Measurements from ENCODE around the gene GBA2.

GBA2 gene

DNA sequence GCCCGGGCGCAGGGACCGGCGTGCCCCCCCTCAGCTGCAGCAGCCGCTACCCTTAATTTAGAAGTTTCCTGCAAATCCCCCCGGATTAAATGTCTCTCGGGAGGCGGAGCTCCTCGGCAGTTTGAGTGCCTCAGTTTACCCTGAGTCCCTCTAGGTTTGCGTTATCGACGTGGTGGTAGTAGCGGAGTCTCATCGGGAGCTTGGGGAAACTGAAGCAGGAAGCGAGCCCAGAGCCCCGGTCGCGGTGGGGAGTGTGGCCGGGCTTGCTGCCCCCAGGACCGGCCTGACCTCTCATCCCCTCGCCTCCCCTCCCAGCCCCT is 58.8 kb downstream of the GBA2 start:
- DNase-seq (ENCODE audit: low read depth), result peak; percentile 58
- H3K4me3 ChIP-seq (ENCODE audit: low read depth, low read length), result peak overlapping the region; percentile 78
- no peak for TF ChIP-seq CTCF (conservative IDR thresholded peaks at IDR 0.05; ENCODE audit: low read depth, low read length)

GRCh38 chr9:35689542-35690293 is 59.3 kb downstream of the GBA2 start, which contains the start of gene TPM2:
Gene TPM2, minus strand, starts transcription at chr9:35689925. Its CDS starts 108 bp downstream, at chr9:35689817.
- no peak for TF ChIP-seq CTCF (conservative IDR thresholded peaks at IDR 0.05; ENCODE audit: low read depth, low read length)
- peak; percentile 72 for DNase-seq (ENCODE audit: low read depth)

GRCh38 chr9:35688558-35689541 is 60.2 kb downstream of the GBA2 start:
- peak overlapping the region; percentile 78 for H3K4me3 ChIP-seq (ENCODE audit: low read depth, low read length)
- TF ChIP-seq CTCF (conservative IDR thresholded peaks at IDR 0.05; ENCODE audit: low read depth, low read length), result no peak
- DNase-seq (ENCODE audit: low read depth), result peak; percentile 83

More at GRCh38 chr9:35689542-35690293, 59.3 kb downstream of the GBA2 start, which contains the start of gene TPM2:
- peak within 1 kb of the TSS; percentile 78 for H3K4me3 ChIP-seq (ENCODE audit: low read depth, low read length)

- no peak for TF ChIP-seq CTCF (conservative IDR thresholded peaks at IDR 0.05; ENCODE audit: low read depth, low read length)
- H3K4me3 ChIP-seq (ENCODE audit: low read depth, low read length), result peak overlapping the region; percentile 78
- DNase-seq (ENCODE audit: low read depth), result peak; percentile 41
Measured at GRCh38 chr9:35687972-35688557, 61.0 kb downstream of the GBA2 start.

GRCh38 chr9:35687306-35687705 is 61.7 kb downstream of the GBA2 start:
- peak overlapping the region; percentile 38 for H3K4me3 ChIP-seq (ENCODE audit: low read depth, low read length)
- DNase-seq (ENCODE audit: low read depth), result no peak
- TF ChIP-seq CTCF (conservative IDR thresholded peaks at IDR 0.05; ENCODE audit: low read depth, low read length), result no peak

All from choroid plexus epithelial cell (primary cell).